ENCODE results near the gene PTPRM. TPM values are rescaled to one million over a fixed set of nuclear protein-coding genes. Genes with fewer than 3 reads are reported as not detected.

Gene PTPRM
- total RNA-seq, 1 experiment from 2014 or later = 11.1 TPM

- TF ChIP-seq ZNF532 (CRISPR knock-in tag; IDR thresholded peaks at IDR 0.05; ENCODE audit: borderline replicate concordance) = no peak
- TF ChIP-seq MXD4 (CRISPR knock-in tag; IDR thresholded peaks at IDR 0.05; ENCODE audit: borderline replicate concordance) = no peak
- no peak for TF ChIP-seq ATF1 (CRISPR knock-in tag; IDR thresholded peaks at IDR 0.05)
- no peak for TF ChIP-seq E2F1 (CRISPR knock-in tag; IDR thresholded peaks at IDR 0.05)
- TF ChIP-seq TCF7 (CRISPR knock-in tag; IDR thresholded peaks at IDR 0.05; ENCODE audit: low read depth) = no peak
- no peak for TF ChIP-seq CBFB (CRISPR knock-in tag; IDR thresholded peaks at IDR 0.05; ENCODE audit: low read depth)
These were observed 824.0 kb downstream of the PTPRM start (continued) for GRCh38 chr18:8391068-8391467.

- TF ChIP-seq USF2 (CRISPR knock-in tag; IDR thresholded peaks at IDR 0.05) (no peak), ZNF423 (CRISPR knock-in tag; IDR thresholded peaks at IDR 0.05) (no peak), ARID4B (CRISPR knock-in tag; IDR thresholded peaks at IDR 0.05; ENCODE audit: borderline replicate concordance) (no peak), NR3C1 (CRISPR knock-in tag; conservative IDR thresholded peaks at IDR 0.05; ENCODE audit: low read depth) (no peak), MXD4 (CRISPR knock-in tag; IDR thresholded peaks at IDR 0.05; ENCODE audit: borderline replicate concordance) (no peak), AFF4 (CRISPR knock-in tag; IDR thresholded peaks at IDR 0.05; ENCODE audit: borderline replicate concordance) (no peak)
- ATAC-seq = no peak
- 0 out of 2 replicates have a peak, but pooled peaks cover 3% of the 10 kb centered on the region for H3K9me3 Mint-ChIP-seq
- H3K4me3 Mint-ChIP-seq = no peak overlapping the region
- H3K27me3 Mint-ChIP-seq (ENCODE audit: low read depth) = no peaks in the 10 kb centered on the region
- no peaks in the 10 kb centered on the region for H3K36me3 Mint-ChIP-seq
- CTCF ChIA-PET = interaction anchor here (2.0 kb wide), 1 partner anchor 82 kb away, joined by 9 read pairs; no protein-coding TSS in a partner anchor
- POLR2A ChIA-PET = no interaction called here
- no peak overlapping the region for H3K27ac Mint-ChIP-seq
- peaks cover 32% of the 10 kb centered on the region for H3K4me1 Mint-ChIP-seq
- DNase-seq (ENCODE audit: low spot score) = no peak
These were observed 829.1 kb downstream of the PTPRM start for GRCh38 chr18:8396254-8396653.
